K562 (cell line): ENCODE results near the gene KRTAP9-3. TPM values are rescaled to one million over a fixed set of nuclear protein-coding genes. Genes with fewer than 3 reads are reported as not detected.
"Not testable (repeated sequence)": the region's sequence is repeated elsewhere in the genome, so short reads cannot be mapped to it uniquely, and the experiment has no call there.

Experiments
- ATAC-seq: fragments of 200-7000 bp; cut with Tn5 transposase; 3 replicates; pipeline ENCODE4 v1.9.1; 2020; ENCODE audit warnings: moderate library complexity
- BruUV-seq: library from RNA; stranded (reverse); fragments of 400-500 nt; replicated peaks from 2 replicates; lab custom pipeline; 2021; lab: Mats Ljungman, UMichigan
- CTCF ChIA-PET: fragments of 300-600 bp; formaldehyde crosslinking; extraction: SDS; loops from one replicate; lab custom pipeline; 2021; ENCODE audit warnings: low intra/inter-chr PET ratio; lab: Yijun Ruan, JAX
- POLR2A ChIA-PET: fragments of 300-600, 350-650 bp; sonication (Branson Sonifier 250); formaldehyde crosslinking; extraction: SDS; loops from one replicate; lab custom pipeline; 2021; ENCODE audit warnings: antibody characterized with exemption, inconsistent platforms; lab: Yijun Ruan, JAX
- DNase-seq, 4 experiments: peaks; one replicate each; pipeline versions ENCODE4 v3.0.0 to v3.0.0-alpha.2; 2011 to 2018; ENCODE audit warnings: low spot score in 3 of 4, mixed read lengths in 3 of 4; ENCODE audit errors: extremely low read depth in 1 of 4
- FAIRE-seq: peaks from 2 replicates; lab custom pipeline; 2011; peaks lifted over from hg19 to GRCh38; lab: Jason Lieb, UNC
- H2AFZ ChIP-seq: 2 replicates; pipeline ENCODE4 v1.6.0; 2011; ENCODE audit warnings: low read depth, low read length, control low read depth, inconsistent platforms
- H3K27ac ChIP-seq: fragments of 200-600 bp; 3 replicates; pipeline ENCODE4 v1.8.0; 2011; ENCODE audit warnings: low read depth, mild to moderate bottlenecking, control low read depth, inconsistent platforms, low read length, moderate library complexity, mixed read lengths; ENCODE audit errors: extremely low read depth
- H3K27me3 ChIP-seq, 2 experiments: fragments of 300-600 bp in 1 of 2; 2 replicates in 1 of 2; 3 replicates in 1 of 2; pipeline versions ENCODE4 v1.6.0 to v1.8.0; 2011; ENCODE audit warnings: inconsistent platforms in 2 of 2, low read length in 2 of 2, mild to moderate bottlenecking in 1 of 2, mixed read lengths in 1 of 2, moderate library complexity in 1 of 2; ENCODE audit not compliant: control insufficient read depth in 2 of 2, insufficient read depth in 2 of 2
- H3K36me3 ChIP-seq: fragments of 300-600 bp; 3 replicates; pipeline ENCODE4 v1.8.0; 2011; ENCODE audit warnings: mild to moderate bottlenecking, low read length, inconsistent platforms; ENCODE audit not compliant: control insufficient read depth, insufficient read depth
- H3K4me1 ChIP-seq, 2 experiments: fragments of 200-600 bp in 1 of 2; replicated peaks in 1 of 2; 2 replicates in 1 of 2; 3 replicates in 1 of 2; pipeline versions ENCODE4 v1.5.1 to v1.8.0; 2011; ENCODE audit warnings: inconsistent platforms in 2 of 2, low read length in 2 of 2, mild to moderate bottlenecking in 1 of 2, mixed read lengths in 1 of 2, moderate library complexity in 1 of 2; ENCODE audit not compliant: control insufficient read depth in 2 of 2, insufficient read depth in 2 of 2
- H3K4me2 ChIP-seq: 2 replicates; pipeline ENCODE4 v1.6.1; 2011; ENCODE audit warnings: low read length, control low read depth, inconsistent platforms, mixed read lengths; ENCODE audit not compliant: insufficient read depth
- H3K4me3 ChIP-seq: fragments of 200-600 bp; sonication (generic), shearing (Covaris generic); 2 replicates; pipeline ENCODE4 v1.5.1; 2016; ENCODE audit warnings: control low read depth, inconsistent platforms
- H3K79me2 ChIP-seq: fragments of 200-600 bp; 3 replicates; pipeline ENCODE4 v1.8.0; 2011; ENCODE audit warnings: low read length, inconsistent platforms; ENCODE audit not compliant: control insufficient read depth, insufficient read depth
- H3K9ac ChIP-seq, 2 experiments: 2 replicates each; pipeline versions ENCODE4 v1.6.0 to v1.6.1; 2011; ENCODE audit warnings: low read depth in 2 of 2, low read length in 2 of 2, control low read depth in 1 of 2, inconsistent platforms in 1 of 2, mild to moderate bottlenecking in 1 of 2, mixed read lengths in 1 of 2; ENCODE audit not compliant: insufficient read depth in 1 of 2
- H3K9me1 ChIP-seq: one replicate; pipeline ENCODE4 v1.6.0; 2011; ENCODE audit warnings: inconsistent platforms, mild to moderate bottlenecking, low read length, moderate library complexity; ENCODE audit not compliant: control insufficient read depth, insufficient read depth
- H3K9me3 ChIP-seq: replicated peaks from 2 replicates; pipeline ENCODE4 v1.5.1; 2011; ENCODE audit warnings: low read depth, low read length, inconsistent platforms; ENCODE audit not compliant: control insufficient read depth, insufficient read depth
- H4K20me1 ChIP-seq: replicated peaks from 2 replicates; pipeline ENCODE4 v1.6.1; 2011; ENCODE audit warnings: low read length, inconsistent platforms, mixed read lengths; ENCODE audit not compliant: control insufficient read depth, insufficient read depth
- BRD4 ChIP-seq: fragments of 200-600 bp; sonication (generic); IDR thresholded peaks from 2 replicates; pipeline ENCODE4 v1.6.1; 2017; ENCODE audit warnings: inconsistent platforms
- GABPB2 ChIP-seq: fragments of 250-450 bp; sonication (Bioruptor Pico); conservative IDR thresholded peaks from 2 replicates; pipeline ENCODE4 v1.5.1; 2021; ENCODE audit warnings: mild to moderate bottlenecking
- MCM3 ChIP-seq: fragments of 450-650 bp; IDR thresholded peaks from 2 replicates; pipeline ENCODE4 v1.6.1; 2016
- MED1 ChIP-seq: sonication (generic); formaldehyde crosslinking; IDR thresholded peaks from 2 replicates; pipeline ENCODE4 v1.8.1; 2023; ENCODE audit warnings: missing genetic modification reagents, borderline replicate concordance
- NCOR1 ChIP-seq: fragments of 450-650 bp; IDR thresholded peaks from 2 replicates; pipeline ENCODE4 v1.6.1; 2016; ENCODE audit warnings: mild to moderate bottlenecking, moderate library complexity
- SMAD4 ChIP-seq: fragments of 250-450 bp; sonication (Bioruptor Pico); conservative IDR thresholded peaks from 2 replicates; pipeline ENCODE4 v1.8.0; 2021; ENCODE audit warnings: inconsistent platforms, mild to moderate bottlenecking, moderate library complexity
- TCF3 ChIP-seq: sonication (generic); formaldehyde crosslinking; IDR thresholded peaks from 2 replicates; pipeline ENCODE4 v1.4.0; 2020; ENCODE audit warnings: mild to moderate bottlenecking, missing genetic modification reagents
- WGBS: fragments of 100-300 bp; shearing (Covaris generic); methylation state at CpG from one replicate; pipeline ENCODE4 v1.1.6; 2016; ENCODE audit warnings: low coverage, mixed read lengths; ENCODE audit not compliant: insufficient coverage; ENCODE audit errors: missing lambda C conversion rate; 5-methylcytosine and 5-hydroxymethylcytosine counted together
- in situ Hi-C: fragments of 300-500 bp; cut with MboI; formaldehyde crosslinking; loops from 4 replicates; pipeline ENCODE4 v1.15.0; 2018; ENCODE audit warnings: inconsistent platforms, mixed read lengths
- intact Hi-C: fragments of 100-400 bp; cut with micrococcal nuclease; formaldehyde crosslinking; loops from 2 replicates; pipeline ENCODE4 v1.14.2; 2022
- polyA plus RNA-seq, 8 experiments: library from polyadenylated mRNA; depleted of rRNA in 4 of 8; stranded (reverse) in 5 of 8; unstranded in 3 of 8; fragments of >200 nt; fragmentation: Nextera tagmentation in 2 of 8; fragmentation: Illumina TruSeq in 1 of 8; extraction: Ambion mirVana in 2 of 8; extraction: Trizol in 1 of 8; gene quantifications; 2 replicates each; pipeline versions ENCODE4 v1.2.1 to v1.2.3, GENCODE V29; 2011 to 2014; ENCODE audit warnings: inconsistent platforms in 1 of 8, missing spikeins in 1 of 8
- total RNA-seq, 7 experiments: library from RNA; depleted of rRNA in 6 of 7; stranded (reverse); fragments of >200 nt in 6 of 7; fragmentation: Illumina TruSeq in 2 of 7; extraction: Trizol in 2 of 7; gene quantifications; 2 replicates each; pipeline versions ENCODE4 v1.2.1 to v1.2.3, GENCODE V29; 2011 to 2021; ENCODE audit warnings: low replicate concordance in 1 of 7

The KRTAP9-3 gene
- total and polyA plus RNA-seq, 9 of the 15 experiments (the other 6 are each of a cell fraction or from before 2014, with no cell fraction given) = not detected

- Histone ChIP-seq H4K20me1 (no peaks in the 10 kb centered on the region), H2AFZ (no peak overlapping the region), H3K4me3 (no peak overlapping the region), H3K27me3 (no peaks in the 10 kb centered on the region), H3K4me2 (no peak overlapping the region), H3K4me1 (no peaks in the 10 kb centered on the region)
- no TSS peak for BruUV-seq
- in situ Hi-C loops (no loop called here), intact Hi-C loops (no loop called here)
- CTCF ChIA-PET = no interaction called here
- ATAC-seq = no peak
- TF ChIP-seq SMAD4 (CRISPR knock-in tag) = no peak
- TF ChIP-seq GABPB2 = no peak
- TF ChIP-seq BRD4 = no peak
- TF ChIP-seq TCF3 = no peak
- TF ChIP-seq MCM3 = no peak
- TF ChIP-seq NCOR1 = no peak
- no peak for TF ChIP-seq MED1 (CRISPR knock-in tag)
- TF ChIP-seq, all 486 proteins: peak for 0
- POLR2A ChIA-PET = no interaction called here
- DNase-seq (no peak), FAIRE-seq (no peak)
- Histone ChIP-seq H3K9me3 (no peaks in the 10 kb centered on the region), H3K27ac (no peak overlapping the region), H3K79me2 (no peaks in the 10 kb centered on the region), H3K9me1 (no peaks in the 10 kb centered on the region), H3K9ac (no peak overlapping the region), H3K36me3 (no peaks in the 10 kb centered on the region)
- 0% methylated on average over 6 of the region's 6 CpGs for WGBS
These were observed 518 bp upstream of the KRTAP9-3 start for GRCh38 chr17:41231731-41232130.

GRCh38 chr17:41237116-41237515 is 4.9 kb downstream of the KRTAP9-3 start:
- H3K27ac ChIP-seq, POLR2A ChIA-PET, in situ Hi-C loops, H3K9me3 ChIP-seq, H2AFZ ChIP-seq, ATAC-seq, H3K4me2 ChIP-seq, H4K20me1 ChIP-seq, CTCF ChIA-PET, FAIRE-seq, H3K9ac ChIP-seq, DNase-seq, intact Hi-C loops, H3K36me3 ChIP-seq, H3K4me1 ChIP-seq, H3K79me2 ChIP-seq, BruUV-seq, H3K4me3 ChIP-seq, H3K27me3 ChIP-seq, H3K9me1 ChIP-seq: not testable (repeated sequence)
- WGBS = 0% methylated on average over 4 of the region's 4 CpGs

GRCh38 chr17:41237949-41238437 is 5.7 kb downstream of the KRTAP9-3 start, which contains the start of gene KRTAP9-8:
Gene KRTAP9-8, plus strand, starts transcription at chr17:41237999. Its CDS starts 53 bp downstream, at chr17:41238052.
- BruUV-seq, DNase-seq, H3K4me3 ChIP-seq, H3K9me1 ChIP-seq, H3K9ac ChIP-seq, H2AFZ ChIP-seq, ATAC-seq, H3K79me2 ChIP-seq, H3K9me3 ChIP-seq, intact Hi-C loops, H3K36me3 ChIP-seq, FAIRE-seq, H3K27ac ChIP-seq, H3K27me3 ChIP-seq, H3K4me1 ChIP-seq, in situ Hi-C loops, H4K20me1 ChIP-seq, CTCF ChIA-PET, H3K4me2 ChIP-seq, POLR2A ChIA-PET: not testable (repeated sequence)
- 0% methylated on average over 2 of the region's 3 CpGs for WGBS
